DND-41 (cell line): ENCODE results near the gene PDE4D.

ENCODE experiments used
- EZH2 ChIP-seq: IDR thresholded peaks from 3 replicates; pipeline ENCODE4 v1.6.1; 2012; ENCODE audit warnings: borderline replicate concordance, low read depth, mild to moderate bottlenecking, moderate library complexity, low read length, inconsistent platforms; ENCODE audit not compliant: severe bottlenecking
- TF ChIP-seq, protein P1 (sequence below): IDR thresholded peaks from 2 replicates; pipeline ENCODE4 v1.5.1; 2012; ENCODE audit warnings: borderline replicate concordance, low read length, moderate library complexity, mild to moderate bottlenecking; ENCODE audit not compliant: poor library complexity, severe bottlenecking; ENCODE audit errors: extremely low read depth

DNA sequence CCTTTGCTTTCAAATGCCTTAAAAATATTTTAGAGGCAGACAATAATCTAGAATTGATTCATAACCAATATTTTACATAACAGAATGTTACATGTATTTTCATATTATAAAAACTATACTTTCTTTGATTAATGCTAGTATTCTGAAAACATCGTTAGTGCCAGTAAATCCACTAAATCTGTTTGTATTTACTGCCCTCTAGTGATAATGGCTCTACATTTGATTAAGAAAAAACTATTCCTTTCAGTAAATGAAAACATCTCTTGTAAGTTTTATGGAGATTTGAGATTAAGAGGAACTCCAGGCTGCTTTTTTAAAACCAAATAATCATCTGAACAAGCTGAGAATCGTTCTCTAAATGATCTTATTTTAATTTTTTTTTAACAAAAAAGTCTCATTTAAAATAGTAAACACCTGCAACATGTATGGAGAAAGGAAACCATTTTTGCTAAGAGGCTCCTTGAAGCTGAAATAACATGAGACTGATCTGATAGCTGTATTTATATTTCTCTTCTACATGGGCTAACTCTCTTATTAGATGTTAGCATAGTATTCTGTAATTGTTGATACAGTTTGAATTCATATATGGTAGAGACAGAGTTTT lies 886.0 kb downstream of the PDE4D start:
- TF ChIP-seq, protein P1, sequence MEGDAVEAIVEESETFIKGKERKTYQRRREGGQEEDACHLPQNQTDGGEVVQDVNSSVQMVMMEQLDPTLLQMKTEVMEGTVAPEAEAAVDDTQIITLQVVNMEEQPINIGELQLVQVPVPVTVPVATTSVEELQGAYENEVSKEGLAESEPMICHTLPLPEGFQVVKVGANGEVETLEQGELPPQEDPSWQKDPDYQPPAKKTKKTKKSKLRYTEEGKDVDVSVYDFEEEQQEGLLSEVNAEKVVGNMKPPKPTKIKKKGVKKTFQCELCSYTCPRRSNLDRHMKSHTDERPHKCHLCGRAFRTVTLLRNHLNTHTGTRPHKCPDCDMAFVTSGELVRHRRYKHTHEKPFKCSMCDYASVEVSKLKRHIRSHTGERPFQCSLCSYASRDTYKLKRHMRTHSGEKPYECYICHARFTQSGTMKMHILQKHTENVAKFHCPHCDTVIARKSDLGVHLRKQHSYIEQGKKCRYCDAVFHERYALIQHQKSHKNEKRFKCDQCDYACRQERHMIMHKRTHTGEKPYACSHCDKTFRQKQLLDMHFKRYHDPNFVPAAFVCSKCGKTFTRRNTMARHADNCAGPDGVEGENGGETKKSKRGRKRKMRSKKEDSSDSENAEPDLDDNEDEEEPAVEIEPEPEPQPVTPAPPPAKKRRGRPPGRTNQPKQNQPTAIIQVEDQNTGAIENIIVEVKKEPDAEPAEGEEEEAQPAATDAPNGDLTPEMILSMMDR: peak; percentile 51
- TF ChIP-seq EZH2: no peak
